HUDEP-2 (cell line): ENCODE measurements around the gene KIFC3.
"Not testable (repeated sequence)": the region's sequence is repeated elsewhere in the genome, so short reads cannot be mapped to it uniquely, and the experiment has no call there.

Experiments used
- DNase-seq, 76 experiments: peaks; one replicate each; lab custom pipeline; 2025; ENCODE audit not compliant: unreplicated experiment in 76 of 76; lab: John Stamatoyannopoulos, UW

The KIFC3 gene

DNA sequence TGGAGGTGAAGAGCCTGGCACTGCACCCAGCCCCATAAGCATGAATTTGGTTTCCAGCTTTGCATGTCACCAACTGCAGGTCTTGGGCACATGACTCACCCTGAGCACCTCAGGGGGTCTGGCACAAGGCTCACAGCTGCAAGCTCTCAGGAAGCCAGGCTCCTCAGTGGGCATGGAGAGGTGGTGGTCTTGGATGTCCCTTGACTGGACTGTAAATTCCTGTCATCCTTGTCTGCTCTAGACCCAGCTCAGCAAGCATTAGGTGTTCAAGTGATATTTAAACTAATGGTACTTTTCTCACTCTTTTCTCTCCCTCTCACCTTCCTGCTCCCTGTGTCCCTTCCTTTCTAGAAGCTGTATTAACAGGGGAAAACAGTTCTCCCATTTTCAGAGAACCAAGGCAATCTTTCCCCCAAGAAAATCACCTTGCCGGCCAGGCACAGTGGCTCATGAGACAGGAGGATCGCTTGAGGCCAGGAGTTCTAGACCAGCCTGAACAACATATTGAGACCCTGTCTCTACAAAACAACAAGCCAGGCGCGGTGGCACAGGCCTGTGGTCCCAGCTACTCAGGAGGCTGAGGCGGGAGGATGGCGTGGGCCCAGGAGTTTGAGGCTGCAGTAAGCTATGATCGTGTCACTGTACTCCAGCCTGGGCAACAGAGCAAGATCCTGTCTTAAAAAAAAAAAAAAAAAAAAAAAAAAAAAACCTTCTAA, 5.1 kb upstream of the KIFC3 start:
- peak in 1 of 76 experiments; percentile 12 for DNase-seq

- no peak for DNase-seq
These were observed 2.9 kb upstream of the KIFC3 start for GRCh38 chr16:57805176-57805575.

GRCh38 chr16:57804111-57804837, 2.0 kb upstream of the KIFC3 start:
- DNase-seq: no peak

DNA sequence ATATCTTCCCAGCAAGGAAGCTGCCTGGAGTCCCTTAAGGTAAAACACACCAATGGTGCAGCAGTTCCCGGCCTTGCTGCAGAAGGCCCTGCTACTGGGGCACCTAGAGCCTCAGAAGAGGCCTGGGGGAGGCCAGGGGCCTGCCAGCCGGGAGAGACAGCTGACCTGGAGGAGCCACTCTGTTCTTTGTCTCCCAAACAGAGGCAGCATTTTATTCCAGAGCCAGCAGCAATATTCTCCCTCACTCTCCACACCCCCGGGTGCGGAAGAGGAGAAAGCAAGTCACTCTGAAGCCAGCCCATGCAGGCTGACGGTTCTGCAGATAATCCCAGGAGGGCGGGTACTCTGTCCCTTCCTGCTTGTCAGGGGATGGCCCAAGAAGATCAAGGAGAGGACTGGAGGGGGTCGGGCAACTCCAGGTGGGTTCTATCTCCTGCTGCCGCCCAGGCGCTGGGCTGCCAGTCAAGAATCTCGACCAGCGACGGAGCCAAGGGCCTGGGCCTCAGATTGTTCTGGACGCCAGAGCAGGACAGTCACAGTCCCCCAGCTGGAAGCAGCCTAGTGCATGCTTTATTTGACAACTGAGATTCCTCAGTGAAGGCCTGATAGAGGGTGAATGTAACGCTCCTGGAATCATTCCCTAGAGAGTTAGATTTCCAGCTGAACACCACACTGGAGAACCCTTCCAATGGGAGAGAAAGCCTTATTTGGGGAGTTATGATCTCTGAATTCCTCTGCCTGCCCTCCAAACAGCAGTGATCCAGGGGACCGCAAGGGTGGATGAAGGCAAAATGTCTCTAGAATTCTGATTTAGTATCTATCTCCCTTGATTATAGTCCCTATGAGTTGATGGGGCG, 1.1 kb upstream of the KIFC3 start:
- no peak for DNase-seq

- no peak for DNase-seq
These were observed 416 bp downstream of the KIFC3 start for GRCh38 chr16:57801809-57802340.

DNA sequence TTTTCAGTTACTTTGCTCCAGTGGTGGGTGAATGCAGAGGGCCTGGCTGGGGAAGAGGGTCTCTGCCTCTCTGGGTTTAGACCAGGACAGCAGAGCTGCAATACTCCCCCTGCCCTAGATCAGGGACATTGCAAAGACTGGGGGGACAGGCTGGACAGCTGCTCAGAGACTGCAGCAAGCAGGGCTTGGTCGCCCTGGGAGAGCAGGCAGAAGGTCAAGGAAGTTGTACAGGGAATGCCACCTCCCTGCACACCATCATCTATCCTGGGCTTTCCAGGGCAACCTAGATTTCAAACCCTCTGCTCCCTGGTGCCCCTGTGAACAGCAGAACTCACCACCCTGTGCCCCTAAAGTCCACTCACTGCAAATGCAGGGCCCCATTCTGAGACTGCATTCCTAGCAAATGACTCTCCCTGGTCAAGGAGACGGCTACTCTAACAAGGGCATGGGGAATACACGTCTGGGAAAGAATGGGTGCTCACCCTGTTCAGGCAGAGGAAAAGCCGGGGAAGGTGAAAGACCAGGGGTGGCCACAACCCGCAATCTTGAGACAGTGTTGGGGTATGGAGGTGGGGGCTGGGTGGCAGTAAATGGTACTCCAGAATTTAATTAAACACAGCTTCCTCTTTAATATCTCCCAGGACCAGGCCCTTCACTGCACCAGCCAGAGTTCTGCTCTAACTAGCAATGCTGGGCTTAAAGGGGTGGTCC, 1.0 kb downstream of the KIFC3 start:
- no peak for DNase-seq

DNA sequence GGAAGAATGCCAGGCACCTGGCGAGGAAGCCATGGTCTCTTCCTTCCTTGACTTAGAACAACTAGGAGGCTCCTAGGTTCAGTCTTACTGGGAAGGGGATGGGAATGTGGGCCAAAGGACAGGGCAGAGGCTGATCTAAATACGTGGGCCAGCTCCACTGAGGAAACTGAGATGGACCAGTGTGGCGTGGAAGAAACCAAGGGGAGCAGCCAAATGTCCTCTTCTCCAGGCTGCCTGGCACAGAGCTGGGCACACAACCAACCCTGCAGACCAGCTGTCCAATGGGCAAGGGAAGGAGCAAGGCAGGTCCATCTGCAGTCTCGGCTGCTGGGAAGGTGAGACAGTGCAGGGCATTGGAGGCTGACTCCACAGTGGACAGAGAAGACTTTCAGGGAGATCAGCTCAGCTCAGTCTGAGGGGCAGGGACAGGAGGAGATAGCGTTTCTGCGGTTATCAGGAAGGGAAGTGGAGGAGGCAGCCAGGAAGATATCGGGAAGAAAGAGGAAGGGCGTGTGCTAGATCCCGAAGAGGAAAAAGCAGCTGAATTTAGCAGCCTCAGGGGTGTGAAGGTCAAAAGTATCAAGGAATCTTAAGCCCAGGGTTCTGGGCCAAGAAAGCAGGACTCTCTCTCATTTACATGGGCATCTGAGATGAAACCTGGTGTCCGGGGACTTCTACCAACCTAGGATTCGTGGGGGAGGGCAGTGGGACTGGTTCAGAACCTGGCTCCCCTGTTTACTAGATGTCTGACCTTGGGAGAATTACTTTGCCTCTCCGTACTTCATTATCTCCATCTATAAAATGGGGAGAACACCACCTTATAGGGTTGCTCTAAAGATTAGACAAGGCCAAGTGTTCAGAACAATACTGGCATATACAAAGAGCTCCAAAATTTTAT, 1.8 kb downstream of the KIFC3 start:
- DNase-seq: no peak

DNA sequence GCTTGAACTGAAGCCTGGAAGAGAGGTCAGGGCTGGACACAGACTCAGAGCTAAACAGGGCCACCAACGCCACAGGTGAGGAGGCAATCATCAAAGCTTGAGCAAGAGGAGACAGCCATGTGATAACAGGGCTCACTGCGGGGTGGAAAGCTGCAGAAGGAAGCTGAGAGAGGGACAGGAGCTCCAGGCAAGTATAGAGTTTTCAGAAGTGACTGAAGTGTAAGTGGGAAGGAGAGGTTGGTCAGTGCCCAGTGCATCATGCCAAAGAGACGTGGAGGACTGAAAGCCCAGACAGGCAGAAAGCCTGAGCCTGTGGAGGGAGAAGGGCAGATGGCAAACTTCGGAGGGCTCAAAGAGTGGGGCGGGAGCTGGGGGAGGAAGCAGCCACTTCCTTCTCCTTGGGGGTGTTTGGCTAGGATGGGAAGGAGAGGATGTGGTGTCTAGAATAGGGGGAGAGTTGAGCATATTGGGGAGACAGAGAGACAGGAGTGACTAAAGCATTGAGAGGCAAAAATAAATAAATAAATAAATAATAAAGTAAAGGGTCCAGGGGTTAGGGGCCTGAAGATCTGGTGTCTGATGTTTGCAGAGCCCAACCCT, 2.6 kb downstream of the KIFC3 start:
- DNase-seq: no peak

DNA sequence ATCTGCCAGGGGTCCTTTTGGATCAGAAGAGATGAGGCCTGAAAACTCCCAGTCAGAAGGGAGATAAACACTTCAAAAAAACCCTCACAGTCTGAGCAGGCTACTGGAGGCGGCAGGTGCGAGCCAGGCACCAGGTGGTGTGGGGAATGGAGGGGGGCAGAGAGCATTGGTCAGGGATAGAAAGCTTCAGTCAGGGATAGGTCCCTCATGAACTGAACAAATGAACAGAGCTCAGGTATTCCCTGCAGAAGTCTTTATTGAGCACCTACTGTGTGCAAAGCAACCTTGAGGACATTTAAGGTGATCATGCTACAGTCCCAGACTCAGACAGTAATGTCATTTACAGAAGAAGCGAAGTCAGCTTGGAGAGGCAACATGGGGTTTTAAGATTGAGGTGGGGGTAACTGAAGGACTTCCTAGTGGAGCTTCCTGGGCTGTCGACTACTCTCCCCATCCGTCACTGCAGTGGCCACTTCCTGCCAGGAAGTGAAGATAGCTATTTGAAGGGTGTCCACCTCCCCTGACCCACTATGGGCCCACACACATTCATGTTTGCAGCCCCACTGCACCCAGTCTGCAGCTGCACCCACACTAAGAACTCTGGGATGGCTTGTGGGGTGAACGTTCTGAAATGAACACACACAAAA, 3.2 kb downstream of the KIFC3 start:
- DNase-seq: no peak

GRCh38 chr16:57798267-57798810, 4.0 kb downstream of the KIFC3 start:
- DNase-seq: no peak

DNA sequence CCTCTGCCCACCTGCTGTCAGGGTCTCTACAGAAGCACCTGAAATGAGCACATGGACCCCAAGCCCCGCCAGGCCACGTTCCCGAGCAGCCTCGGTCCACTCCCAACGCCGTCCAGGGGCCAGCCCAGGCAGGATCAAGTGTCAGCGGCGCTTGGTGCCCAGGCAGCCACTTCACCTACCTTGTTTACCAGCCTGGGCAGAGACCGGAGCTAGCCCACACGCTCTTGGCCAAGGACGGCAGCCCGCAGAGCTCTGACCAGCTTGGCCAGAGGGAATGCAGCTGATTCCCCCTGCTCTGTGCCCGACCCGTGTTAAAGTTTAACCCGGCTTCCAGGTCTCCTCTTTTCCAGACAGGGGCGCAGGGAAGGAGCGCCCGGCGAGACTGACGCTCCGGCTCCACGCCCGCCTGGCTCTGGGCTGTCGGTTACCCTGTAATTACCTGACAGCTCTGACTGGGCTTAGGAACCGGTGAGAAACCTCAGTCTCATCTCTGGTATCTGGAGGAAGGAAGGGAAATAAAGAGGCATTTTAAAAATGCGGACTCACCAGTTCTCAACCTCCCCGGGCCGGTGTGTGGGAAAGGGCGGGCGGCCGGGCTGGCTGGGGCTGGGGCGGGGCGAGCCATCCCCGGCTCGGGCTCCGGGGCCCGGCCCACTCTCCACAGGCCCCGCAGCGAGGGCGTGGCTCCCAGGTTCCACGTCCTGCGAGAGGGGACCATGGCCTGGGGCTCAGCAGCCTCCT, 4.6 kb downstream of the KIFC3 start:
- no peak for DNase-seq

- DNase-seq: no peak
These were observed 5.1 kb downstream of the KIFC3 start for GRCh38 chr16:57797216-57797525.

- DNase-seq: not testable (repeated sequence)
These were observed 6.3 kb downstream of the KIFC3 start for GRCh38 chr16:57796014-57796413.

DNA sequence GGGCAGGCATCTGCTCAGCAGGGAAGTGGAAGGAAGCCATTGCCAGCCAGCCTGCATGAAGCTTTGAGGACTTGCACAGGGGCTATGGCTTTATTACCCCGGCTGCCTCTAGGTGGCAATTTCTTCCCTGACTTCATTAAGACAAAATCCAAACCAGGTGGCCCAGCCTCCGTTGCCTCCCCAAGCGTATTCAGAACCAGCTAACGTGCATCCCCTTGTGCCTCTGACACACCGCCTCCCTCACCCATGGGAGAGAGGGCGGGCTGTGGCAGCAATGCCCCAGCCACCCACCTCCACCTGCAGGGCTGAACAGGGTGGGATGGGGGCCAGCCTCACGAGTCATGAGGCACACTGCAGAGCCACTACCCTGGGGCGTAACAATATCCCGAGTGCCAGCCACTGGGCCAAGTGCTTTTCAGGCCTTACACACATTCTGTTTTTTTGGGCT, 6.8 kb downstream of the KIFC3 start:
- peak in 31 of 76 experiments; percentile 2 to 48 (median 21) for DNase-seq

DNA sequence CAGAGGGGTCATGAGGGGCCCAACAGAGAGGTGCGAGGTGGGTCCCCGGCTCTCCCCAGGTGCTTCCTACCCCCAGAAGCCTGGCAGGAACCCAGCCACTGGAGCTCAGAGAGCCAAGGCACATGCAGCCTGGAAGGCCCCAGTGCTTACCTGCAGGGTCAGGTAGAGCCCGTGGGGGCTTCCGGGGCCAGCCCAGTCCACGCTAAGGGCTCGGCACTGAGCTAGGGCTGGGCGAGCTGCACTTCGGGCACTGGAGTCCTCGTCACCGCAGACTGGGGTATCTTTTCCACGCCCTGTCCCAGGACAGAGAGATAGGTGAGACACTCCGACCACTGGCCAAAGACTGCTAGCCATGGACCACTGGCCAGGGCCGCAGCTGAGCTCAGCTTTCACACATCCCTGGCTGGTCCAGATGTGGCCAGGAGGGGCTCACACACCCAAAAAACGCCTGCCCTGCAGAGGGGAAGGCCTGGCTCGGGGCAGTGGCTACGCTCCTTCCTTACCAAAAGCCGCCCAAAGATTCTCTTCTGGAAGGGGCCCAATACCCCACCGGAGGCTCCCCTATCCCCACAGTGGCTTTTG, 7.4 kb downstream of the KIFC3 start:
- no peak for DNase-seq

DNA sequence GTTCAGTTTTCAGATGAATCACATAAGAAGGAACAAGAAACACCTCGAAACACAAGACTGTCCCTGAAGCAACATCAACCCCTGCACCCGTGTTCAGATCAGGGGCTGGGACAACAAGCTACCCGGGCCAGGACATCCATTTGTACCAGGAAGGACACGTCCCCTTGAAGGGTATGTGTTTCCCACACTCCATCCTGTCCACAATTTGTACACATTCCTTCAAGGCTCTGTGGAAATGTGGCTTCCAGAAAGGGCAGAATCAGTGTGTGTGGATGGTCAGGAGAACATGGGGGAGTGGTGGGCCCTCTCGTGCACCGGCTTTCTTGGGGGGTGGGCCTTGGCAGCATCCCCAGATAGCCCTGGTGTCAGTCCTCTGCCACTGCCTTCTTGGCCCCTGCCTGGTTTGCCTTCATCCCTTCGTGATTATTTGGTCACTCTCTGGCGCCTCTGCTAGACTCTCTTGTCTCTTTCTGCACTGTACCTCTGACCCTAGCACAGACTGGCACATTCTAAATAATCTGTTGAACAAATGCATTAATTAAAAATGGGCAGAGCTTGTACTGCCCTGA, 10.3 kb downstream of the KIFC3 start:
- no peak for DNase-seq
